AG04450 (cell line): ENCODE results near the gene AKAP10. TPM values are rescaled to one million over a fixed set of nuclear protein-coding genes. Genes with fewer than 3 reads are reported as not detected.

Experiments
- CTCF ChIA-PET: fragments of 300-600, 350-600 bp; formaldehyde crosslinking; extraction: SDS; loops from one replicate; lab custom pipeline; 2022; ENCODE audit warnings: antibody characterized with exemption, inconsistent platforms; lab: Charles Lee
- POLR2A ChIA-PET: fragments of 350-600 bp; formaldehyde crosslinking; extraction: SDS; loops from one replicate; lab custom pipeline; 2021; ENCODE audit warnings: antibody characterized with exemption, inconsistent platforms; lab: Yijun Ruan, JAX
- DNase-seq: peaks from one replicate; pipeline ENCODE4 v3.0.0-alpha.2; 2011; ENCODE audit warnings: low read depth, low spot score
- H3K27ac ChIP-seq: one replicate; pipeline ENCODE4 v1.5.1; 2012; ENCODE audit warnings: low read depth, low read length, control low read depth
- H3K27me3 ChIP-seq: one replicate; pipeline ENCODE4 v1.6.0; 2012; ENCODE audit warnings: low read length; ENCODE audit not compliant: control insufficient read depth, insufficient read depth
- H3K4me3 ChIP-seq: 2 replicates; pipeline ENCODE4 v1.5.1; 2011; ENCODE audit warnings: mild to moderate bottlenecking, low read depth, low read length, control low read depth
- H3K9me3 ChIP-seq: 2 replicates; pipeline ENCODE4 v1.5.1; 2012; ENCODE audit warnings: low read length; ENCODE audit not compliant: control insufficient read depth, insufficient read depth
- CTCF ChIP-seq: IDR thresholded peaks from 2 replicates; pipeline ENCODE4 v1.5.1; 2011; ENCODE audit warnings: low read depth, low read length, control low read depth, inconsistent platforms
- polyA plus RNA-seq: library from polyadenylated mRNA; depleted of rRNA; stranded (reverse); fragments of >200 nt; gene quantifications from 2 replicates; pipeline ENCODE4 v1.2.3, GENCODE V29; 2011

AKAP10 gene
- polyA plus RNA-seq, 1 experiment, result 33.2 TPM

GRCh38 chr17:19933221-19933620, 44.4 kb downstream of the AKAP10 start:
- Histone ChIP-seq H3K27ac (no peak overlapping the region), H3K27me3 (no peaks in the 10 kb centered on the region), H3K4me3 (no peak overlapping the region), H3K9me3 (no peaks in the 10 kb centered on the region)
- ChIA-PET POLR2A (interaction anchor here (0.6 kb wide), 1 partner anchor 194 kb away, joined by 3 read pairs; no protein-coding TSS in a partner anchor), CTCF (interaction anchor here (0.5 kb wide), 1 partner anchor 1060 kb away, joined by 3 read pairs; no protein-coding TSS in a partner anchor)
- TF ChIP-seq CTCF, result no peak
- no peak for DNase-seq

GRCh38 chr17:19928299-19928698, 49.3 kb downstream of the AKAP10 start:
- CTCF ChIA-PET, result no interaction called here
- no peaks in the 10 kb centered on the region for H3K9me3 ChIP-seq
- H3K27me3 ChIP-seq, result no peaks in the 10 kb centered on the region
- H3K27ac ChIP-seq, result no peak overlapping the region
- POLR2A ChIA-PET, result no interaction called here
- no peak for TF ChIP-seq CTCF
- DNase-seq, result no peak
- no peak overlapping the region for H3K4me3 ChIP-seq

- H3K27ac ChIP-seq, result no peak overlapping the region
- POLR2A ChIA-PET, result no interaction called here
- no peaks in the 10 kb centered on the region for H3K9me3 ChIP-seq
- CTCF ChIA-PET, result no interaction called here
- DNase-seq, result no peak
- TF ChIP-seq CTCF, result no peak
- no peaks in the 10 kb centered on the region for H3K27me3 ChIP-seq
- no peak overlapping the region for H3K4me3 ChIP-seq
Measured at GRCh38 chr17:19915245-19915978, 62.2 kb downstream of the AKAP10 start.

- TF ChIP-seq CTCF, result no peak
Measured at GRCh38 chr17:19911033-19911432, 66.6 kb downstream of the AKAP10 start.

GRCh38 chr17:19909139-19909538, 68.5 kb downstream of the AKAP10 start:
- no peak overlapping the region for H3K27ac ChIP-seq
- no peak for TF ChIP-seq CTCF
- no peaks in the 10 kb centered on the region for H3K27me3 ChIP-seq
- H3K9me3 ChIP-seq, result no peaks in the 10 kb centered on the region
- no peak for DNase-seq
- POLR2A ChIA-PET, result no interaction called here
- CTCF ChIA-PET, result no interaction called here
- H3K4me3 ChIP-seq, result no peak overlapping the region

More at GRCh38 chr17:19911033-19911432, 66.6 kb downstream of the AKAP10 start:
- no peak for DNase-seq
- H3K27ac ChIP-seq, result no peak overlapping the region
- POLR2A ChIA-PET, result no interaction called here
- no peak overlapping the region for H3K4me3 ChIP-seq
- no peaks in the 10 kb centered on the region for H3K9me3 ChIP-seq
- H3K27me3 ChIP-seq, result no peaks in the 10 kb centered on the region
- CTCF ChIA-PET, result interaction anchor here (0.6 to 1.4 kb wide), 2 partner anchors 82 to 99 kb away, joined by 6 read pairs; no protein-coding TSS in a partner anchor
